ENCODE data around the gene ZNF428.

DNA sequence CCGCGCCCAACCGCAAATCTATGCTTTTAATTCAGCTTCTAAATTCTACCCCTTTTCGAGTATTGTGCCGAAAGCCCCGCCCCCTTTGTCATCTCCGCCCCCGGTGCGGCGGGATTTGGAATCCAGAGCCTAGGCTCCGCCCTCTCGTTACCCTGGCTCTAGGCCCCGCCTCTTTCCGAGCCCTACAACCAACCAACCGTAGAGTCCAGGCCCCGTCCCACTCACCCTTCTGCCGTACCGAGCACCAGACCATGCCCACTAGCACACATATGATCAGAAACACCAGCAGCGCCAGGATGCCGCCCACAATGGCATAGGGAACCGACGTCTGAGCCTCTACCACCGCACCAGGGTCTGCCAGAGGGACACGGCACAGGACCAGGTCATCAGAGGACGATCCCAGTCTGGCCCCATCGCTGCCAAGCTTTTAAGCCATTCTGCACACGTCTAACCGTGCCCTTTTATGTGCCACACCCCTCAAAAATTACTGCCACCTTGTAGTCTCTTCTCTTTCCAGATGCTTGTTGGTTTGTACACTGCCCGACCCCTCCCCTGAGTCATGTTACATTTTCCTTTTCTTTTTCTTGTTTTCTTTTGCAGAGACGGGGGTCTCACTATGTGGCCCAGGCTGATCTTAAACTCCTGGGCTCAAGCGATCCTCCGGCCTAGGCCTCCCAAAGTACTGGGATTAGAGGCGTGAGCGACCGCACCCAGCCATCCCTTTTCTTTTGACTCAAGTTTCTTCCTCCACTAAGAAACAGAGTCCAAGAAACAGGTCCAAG is 4.7 kb upstream of the ZNF428 start:
- TF ChIP-seq, protein P1, sequence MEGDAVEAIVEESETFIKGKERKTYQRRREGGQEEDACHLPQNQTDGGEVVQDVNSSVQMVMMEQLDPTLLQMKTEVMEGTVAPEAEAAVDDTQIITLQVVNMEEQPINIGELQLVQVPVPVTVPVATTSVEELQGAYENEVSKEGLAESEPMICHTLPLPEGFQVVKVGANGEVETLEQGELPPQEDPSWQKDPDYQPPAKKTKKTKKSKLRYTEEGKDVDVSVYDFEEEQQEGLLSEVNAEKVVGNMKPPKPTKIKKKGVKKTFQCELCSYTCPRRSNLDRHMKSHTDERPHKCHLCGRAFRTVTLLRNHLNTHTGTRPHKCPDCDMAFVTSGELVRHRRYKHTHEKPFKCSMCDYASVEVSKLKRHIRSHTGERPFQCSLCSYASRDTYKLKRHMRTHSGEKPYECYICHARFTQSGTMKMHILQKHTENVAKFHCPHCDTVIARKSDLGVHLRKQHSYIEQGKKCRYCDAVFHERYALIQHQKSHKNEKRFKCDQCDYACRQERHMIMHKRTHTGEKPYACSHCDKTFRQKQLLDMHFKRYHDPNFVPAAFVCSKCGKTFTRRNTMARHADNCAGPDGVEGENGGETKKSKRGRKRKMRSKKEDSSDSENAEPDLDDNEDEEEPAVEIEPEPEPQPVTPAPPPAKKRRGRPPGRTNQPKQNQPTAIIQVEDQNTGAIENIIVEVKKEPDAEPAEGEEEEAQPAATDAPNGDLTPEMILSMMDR (conservative IDR thresholded peaks at IDR 0.05; ENCODE audit: low read depth, low read length), result no peak
- TF ChIP-seq EZH2phosphoT487 (IDR thresholded peaks at IDR 0.05; ENCODE audit: borderline replicate concordance, low read length), result no peak
